BE2C (cell line): ENCODE data around the gene CREBZF.

Source experiments
- DNase-seq: peaks from one replicate; pipeline ENCODE4 v3.0.0-alpha.2; 2020
- H3K27me3 ChIP-seq: fragments of 250-450 bp; sonication (Bioruptor Pico); 2 replicates; pipeline ENCODE4 v1.5.1; 2020; ENCODE audit warnings: mild to moderate bottlenecking
- H3K36me3 ChIP-seq: fragments of 250-450 bp; sonication (Bioruptor Pico); 2 replicates; pipeline ENCODE4 v1.5.1; 2020; ENCODE audit warnings: mild to moderate bottlenecking
- H3K4me1 ChIP-seq: fragments of 250-450 bp; sonication (Bioruptor Pico); 2 replicates; pipeline ENCODE4 v1.5.1; 2020
- H3K4me3 ChIP-seq: 2 replicates; pipeline ENCODE4 v1.5.1; 2011; ENCODE audit warnings: low read depth, low read length
- H3K9me3 ChIP-seq: fragments of 250-450 bp; sonication (Bioruptor Pico); 2 replicates; pipeline ENCODE4 v1.5.1; 2020
- CTCF ChIP-seq: IDR thresholded peaks from 2 replicates; pipeline ENCODE4 v1.5.1; 2012; ENCODE audit warnings: mild to moderate bottlenecking, low read depth, low read length

The CREBZF gene

GRCh38 chr11:85652786-85653447 is 12.0 kb downstream of the CREBZF start:
- no peak for DNase-seq
- no peaks in the 10 kb centered on the region for H3K9me3 ChIP-seq
- H3K36me3 ChIP-seq, result peaks cover 37% of the 10 kb centered on the region
- H3K4me3 ChIP-seq, result no peak overlapping the region
- H3K27me3 ChIP-seq, result no peaks in the 10 kb centered on the region
- no peak for TF ChIP-seq CTCF
- no peaks in the 10 kb centered on the region for H3K4me1 ChIP-seq

- Histone ChIP-seq H3K36me3 (peaks cover 20% of the 10 kb centered on the region), H3K27me3 (no peaks in the 10 kb centered on the region), H3K4me3 (no peak overlapping the region), H3K4me1 (no peaks in the 10 kb centered on the region), H3K9me3 (no peaks in the 10 kb centered on the region)
- no peak for TF ChIP-seq CTCF
- no peak for DNase-seq
Measured at GRCh38 chr11:85651118-85651517, 13.8 kb downstream of the CREBZF start.

- Histone ChIP-seq H3K9me3 (no peaks in the 10 kb centered on the region), H3K4me1 (no peaks in the 10 kb centered on the region), H3K36me3 (peaks cover 3% of the 10 kb centered on the region), H3K27me3 (peaks cover 7% of the 10 kb centered on the region; the same call in 1 of the 2 replicates), H3K4me3 (peak within 1 kb of the TSS; percentile 94)
- DNase-seq, result peak; percentile 90
- no peak for TF ChIP-seq CTCF
Measured at GRCh38 chr11:85647604-85648299, 17.2 kb downstream of the CREBZF start, which contains the start of gene TMEM126A. Gene TMEM126A (plus strand): TSS chr11:85647967. CDS start chr11:85650256, 2,289 bp downstream.

- Histone ChIP-seq H3K9me3 (no peaks in the 10 kb centered on the region), H3K4me3 (peak overlapping the region; percentile 94), H3K4me1 (no peaks in the 10 kb centered on the region), H3K27me3 (peaks cover 7% of the 10 kb centered on the region; the same call in 1 of the 2 replicates), H3K36me3 (peaks cover 3% of the 10 kb centered on the region)
- TF ChIP-seq CTCF, result no peak
- no peak for DNase-seq
Measured at GRCh38 chr11:85647078-85647477, 17.9 kb downstream of the CREBZF start.

GRCh38 chr11:85643191-85643614 is 21.7 kb downstream of the CREBZF start:
- no peaks in the 10 kb centered on the region for H3K4me1 ChIP-seq
- no peaks in the 10 kb centered on the region for H3K9me3 ChIP-seq
- H3K4me3 ChIP-seq, result no peak overlapping the region
- no peak for TF ChIP-seq CTCF
- peaks cover 12% of the 10 kb centered on the region for H3K27me3 ChIP-seq
- no peak for DNase-seq
- H3K36me3 ChIP-seq, result no peaks in the 10 kb centered on the region

GRCh38 chr11:85634747-85635146 is 30.2 kb downstream of the CREBZF start:
- Histone ChIP-seq H3K27me3 (no peaks in the 10 kb centered on the region), H3K36me3 (peaks cover 10% of the 10 kb centered on the region; the same call in 1 of the 2 replicates), H3K4me3 (no peak overlapping the region), H3K4me1 (no peaks in the 10 kb centered on the region), H3K9me3 (no peaks in the 10 kb centered on the region)
- no peak for TF ChIP-seq CTCF
- DNase-seq, result no peak
